GM12874 (cell line): Measurements from ENCODE around the gene RTN3.

Experiments used
- CTCF ChIP-seq: IDR thresholded peaks from 2 replicates; pipeline ENCODE4 v1.5.1; 2011; ENCODE audit warnings: low read depth, mild to moderate bottlenecking, control low read depth, low read length, moderate library complexity; ENCODE audit not compliant: insufficient read depth

The RTN3 gene

DNA sequence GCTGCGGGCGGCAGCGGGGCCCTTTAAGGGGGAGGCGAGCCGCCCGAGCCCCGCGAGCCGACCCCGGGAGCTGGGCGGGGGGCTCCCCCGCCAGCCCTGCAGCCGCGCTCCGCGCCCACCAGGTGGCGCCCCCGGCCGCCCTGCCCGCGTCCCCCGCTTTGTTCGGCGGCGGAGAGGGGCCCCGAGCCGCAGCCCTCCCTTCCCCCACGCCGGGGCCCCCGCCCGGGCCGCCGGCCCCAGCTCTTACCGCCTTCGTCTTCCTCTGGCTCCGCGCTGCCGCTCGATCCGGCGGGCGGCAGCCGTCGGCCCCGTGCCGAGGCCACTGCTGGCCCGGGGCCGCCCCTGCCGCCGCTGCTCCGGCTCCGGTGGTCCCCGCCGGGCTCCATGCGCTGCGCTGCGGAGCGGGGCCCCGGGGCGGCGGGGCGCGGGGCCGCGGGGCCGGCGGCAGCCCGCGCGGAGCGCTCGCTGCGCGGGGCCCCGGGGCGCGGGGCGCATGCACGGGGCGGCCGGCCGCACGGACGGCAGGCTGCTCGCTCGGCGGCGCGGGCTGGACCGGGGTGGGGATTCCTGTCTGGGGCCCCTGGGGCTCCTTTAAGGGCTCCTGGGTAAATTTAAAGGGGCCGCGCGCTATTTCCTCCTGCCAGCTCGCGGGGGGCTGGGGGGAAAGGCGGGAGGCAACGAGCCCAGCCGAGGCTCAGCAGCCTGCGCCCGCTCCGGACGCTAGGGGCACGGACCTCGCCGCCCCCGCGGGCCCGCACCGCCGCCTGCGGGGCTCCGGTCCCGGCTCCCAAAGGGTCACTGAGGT, 87.1 kb downstream of the RTN3 start, which contains the start of gene ZFTA:
ZFTA (minus strand) TSS at position 539 of the 805 bp plus-strand sequence; CDS start at position 386, 153 bp downstream.
- peak; percentile 80 for TF ChIP-seq CTCF

GRCh38 chr11:63769042-63769713, 87.9 kb downstream of the RTN3 start:
- TF ChIP-seq CTCF, result no peak

GRCh38 chr11:63769714-63770455, 88.6 kb downstream of the RTN3 start:
- no peak for TF ChIP-seq CTCF

DNA sequence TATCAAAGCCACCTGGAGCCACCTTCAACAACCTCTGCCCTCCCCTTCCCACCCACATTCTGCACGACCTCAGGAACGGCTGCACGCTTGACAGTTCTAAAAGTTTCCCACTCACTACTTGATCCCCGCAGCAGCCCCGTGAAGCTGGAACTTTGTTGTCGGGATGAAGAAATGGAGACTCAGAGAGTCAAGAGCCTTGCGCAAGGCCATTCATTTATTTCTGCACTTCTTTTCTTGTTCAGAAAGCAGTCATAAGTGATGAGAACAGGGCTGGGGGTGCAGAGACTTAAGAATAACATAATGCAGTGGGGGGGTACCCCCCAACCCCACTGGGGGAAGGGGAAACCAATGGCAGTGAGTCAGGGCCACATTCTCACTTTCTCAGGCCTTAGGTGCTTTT, 89.5 kb downstream of the RTN3 start:
- no peak for TF ChIP-seq CTCF

- no peak for TF ChIP-seq CTCF
Measured at GRCh38 chr11:63775191-63775590, 93.9 kb downstream of the RTN3 start.

DNA sequence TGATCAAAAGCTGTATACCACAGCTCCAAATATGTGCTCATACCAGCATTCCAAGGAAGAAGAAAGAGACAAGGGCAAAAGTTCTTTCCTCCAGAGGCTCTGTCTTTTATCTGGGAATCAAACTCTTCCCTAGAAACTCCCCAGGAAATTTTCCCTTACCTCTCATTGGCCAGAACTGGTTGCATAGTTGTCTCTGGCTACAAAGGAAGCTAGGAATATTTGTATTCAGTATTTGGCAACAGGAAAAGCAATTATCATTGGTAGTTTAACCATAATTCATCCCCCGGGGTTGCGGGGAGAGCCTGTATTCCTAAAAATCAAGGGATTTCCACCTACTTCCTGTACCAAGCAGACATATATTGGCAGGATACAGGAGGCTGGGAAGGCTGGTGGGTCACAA, 97.7 kb downstream of the RTN3 start:
- no peak for TF ChIP-seq CTCF

- no peak for TF ChIP-seq CTCF
Measured at GRCh38 chr11:63782749-63783148, 101.4 kb downstream of the RTN3 start.
